ENCODE data around the gene FAM89B.

FAM89B gene

DNA sequence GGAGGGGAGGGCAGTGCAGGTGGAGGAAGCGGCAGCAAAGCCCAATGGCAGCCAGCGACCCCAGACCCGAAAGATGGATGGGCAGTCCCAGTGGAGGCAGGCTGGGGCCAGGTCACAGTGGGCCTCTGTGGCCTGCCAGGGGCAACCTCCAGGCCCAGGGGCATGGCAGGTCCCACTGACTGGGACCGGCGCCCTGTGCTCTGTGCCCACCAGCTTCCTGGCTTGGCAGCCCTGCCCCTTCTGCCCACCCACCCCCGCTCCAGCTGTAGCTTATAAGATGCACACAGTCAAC, 27.6 kb downstream of the FAM89B start:
- in situ Hi-C loops (cut with MboI; ENCODE audit: low pct_unique_long_range_greater_than_20kb, low sequenced_read_pairs), result no loop called here
- DNase-seq, result no peak

DNA sequence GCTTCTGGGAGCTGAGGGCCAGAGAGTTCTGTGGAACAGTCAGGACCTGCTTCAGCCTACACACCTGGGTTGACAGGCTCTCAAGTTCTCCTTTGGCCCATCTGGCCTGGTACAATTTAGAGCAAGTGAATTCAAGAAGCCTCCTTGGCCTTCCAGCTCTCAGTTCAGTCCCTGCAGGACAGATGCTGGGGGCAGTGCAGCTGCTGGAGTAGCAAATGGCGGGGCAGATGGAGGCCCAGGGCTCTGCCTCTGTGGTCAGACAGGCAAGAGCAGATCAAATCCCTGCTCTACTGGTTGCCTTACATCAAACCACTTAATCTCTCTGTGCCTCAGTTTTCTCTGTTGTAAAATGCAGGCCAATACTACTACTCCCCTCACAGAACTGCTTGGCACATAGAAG, 31.9 kb downstream of the FAM89B start:
- in situ Hi-C loops (cut with MboI; ENCODE audit: low pct_unique_long_range_greater_than_20kb, low sequenced_read_pairs), result no loop called here
- no peak for DNase-seq

DNA sequence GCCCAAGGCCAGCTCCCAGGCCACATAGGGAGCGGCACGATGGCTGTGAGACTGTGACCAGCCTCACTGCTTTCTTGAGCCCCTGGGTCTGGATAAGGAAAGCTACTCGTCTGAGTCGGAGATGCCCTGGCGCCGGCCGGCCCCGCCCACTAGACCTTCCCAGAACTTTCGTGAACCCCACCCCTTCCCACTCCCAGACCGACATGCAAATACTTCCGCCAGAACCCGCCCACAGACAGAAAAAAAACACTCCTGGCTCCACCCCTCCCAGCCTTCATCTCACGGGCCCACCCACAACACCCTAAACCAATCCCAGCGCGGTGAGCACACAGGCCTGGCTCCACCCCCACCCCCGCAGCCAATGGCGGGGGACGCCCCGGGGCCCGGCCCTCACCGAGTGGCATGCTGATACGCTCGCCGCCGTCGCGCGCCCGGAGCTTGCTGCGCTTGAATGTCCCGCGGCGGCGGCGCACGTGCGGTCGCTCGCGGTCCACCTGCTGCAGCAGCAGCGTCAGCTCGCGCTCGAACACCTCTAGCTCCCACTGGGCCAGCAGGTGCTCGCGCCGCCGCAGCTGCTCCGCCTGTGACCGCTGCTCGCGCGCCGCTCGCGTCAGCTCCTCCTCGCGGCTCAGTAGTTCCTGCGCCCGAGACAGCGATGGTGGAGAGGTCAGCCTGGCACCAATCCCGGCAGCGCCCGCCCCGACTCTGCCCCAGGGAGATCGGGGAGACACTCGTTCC, 34.7 kb downstream of the FAM89B start:
- in situ Hi-C loops (cut with MboI; ENCODE audit: low pct_unique_long_range_greater_than_20kb, low sequenced_read_pairs), result no loop called here

GRCh38 chr11:65607614-65608426, 35.5 kb downstream of the FAM89B start:
- in situ Hi-C loops (cut with MboI; ENCODE audit: low pct_unique_long_range_greater_than_20kb, low sequenced_read_pairs), result no loop called here
- no peak for DNase-seq

More for the DNA sequence above, 34.7 kb downstream of the FAM89B start:
- no peak for DNase-seq

- DNase-seq, result no peak
- in situ Hi-C loops (cut with MboI; ENCODE audit: low pct_unique_long_range_greater_than_20kb, low sequenced_read_pairs), result no loop called here
Measured at GRCh38 chr11:65609229-65609628, 36.9 kb downstream of the FAM89B start.

DNA sequence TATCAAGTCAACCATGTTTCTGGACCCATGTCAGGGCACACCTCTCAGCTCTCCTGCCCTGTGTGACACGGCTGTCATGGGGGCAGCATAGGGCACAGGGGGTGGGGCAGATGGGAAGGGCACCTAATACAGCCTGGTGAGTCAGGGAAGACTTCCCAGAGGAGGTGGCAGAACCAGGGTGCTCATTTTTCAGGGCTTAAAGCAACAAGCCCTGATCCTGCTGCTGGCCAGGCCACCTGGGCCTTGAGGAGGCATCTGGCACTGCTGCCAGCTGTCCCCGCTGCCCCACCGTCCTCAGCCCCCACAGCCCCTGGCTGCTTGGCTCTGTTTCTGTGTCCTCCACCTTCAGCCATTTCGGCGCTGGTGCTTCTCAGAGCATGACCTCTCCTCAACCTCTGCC, 37.3 kb downstream of the FAM89B start:
- no peak for DNase-seq
- in situ Hi-C loops (cut with MboI; ENCODE audit: low pct_unique_long_range_greater_than_20kb, low sequenced_read_pairs), result no loop called here

DNA sequence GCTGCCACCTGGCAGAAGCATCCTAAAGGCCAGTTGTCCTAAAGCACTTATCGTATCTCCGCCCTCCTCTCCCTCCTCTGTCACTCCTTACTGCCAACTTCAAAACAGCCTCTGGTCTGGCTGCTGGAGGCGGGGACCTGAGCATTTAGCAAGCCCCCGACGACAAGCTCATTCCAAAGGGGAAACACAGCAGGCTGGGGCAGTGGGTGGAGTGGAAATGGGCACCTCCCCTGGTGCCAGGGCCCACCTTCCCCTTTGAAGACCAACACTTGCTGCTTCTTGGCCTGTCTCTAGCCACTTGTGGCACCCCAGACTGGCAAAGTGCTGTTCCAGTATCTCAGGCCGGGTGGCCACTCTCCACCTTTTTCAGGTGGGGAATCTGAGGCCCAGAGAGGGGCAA, 38.1 kb downstream of the FAM89B start:
- in situ Hi-C loops (cut with MboI; ENCODE audit: low pct_unique_long_range_greater_than_20kb, low sequenced_read_pairs), result no loop called here
- no peak for DNase-seq

- in situ Hi-C loops (cut with MboI; ENCODE audit: low pct_unique_long_range_greater_than_20kb, low sequenced_read_pairs), result no loop called here
Measured at GRCh38 chr11:65611028-65611757, 38.9 kb downstream of the FAM89B start.

DNA sequence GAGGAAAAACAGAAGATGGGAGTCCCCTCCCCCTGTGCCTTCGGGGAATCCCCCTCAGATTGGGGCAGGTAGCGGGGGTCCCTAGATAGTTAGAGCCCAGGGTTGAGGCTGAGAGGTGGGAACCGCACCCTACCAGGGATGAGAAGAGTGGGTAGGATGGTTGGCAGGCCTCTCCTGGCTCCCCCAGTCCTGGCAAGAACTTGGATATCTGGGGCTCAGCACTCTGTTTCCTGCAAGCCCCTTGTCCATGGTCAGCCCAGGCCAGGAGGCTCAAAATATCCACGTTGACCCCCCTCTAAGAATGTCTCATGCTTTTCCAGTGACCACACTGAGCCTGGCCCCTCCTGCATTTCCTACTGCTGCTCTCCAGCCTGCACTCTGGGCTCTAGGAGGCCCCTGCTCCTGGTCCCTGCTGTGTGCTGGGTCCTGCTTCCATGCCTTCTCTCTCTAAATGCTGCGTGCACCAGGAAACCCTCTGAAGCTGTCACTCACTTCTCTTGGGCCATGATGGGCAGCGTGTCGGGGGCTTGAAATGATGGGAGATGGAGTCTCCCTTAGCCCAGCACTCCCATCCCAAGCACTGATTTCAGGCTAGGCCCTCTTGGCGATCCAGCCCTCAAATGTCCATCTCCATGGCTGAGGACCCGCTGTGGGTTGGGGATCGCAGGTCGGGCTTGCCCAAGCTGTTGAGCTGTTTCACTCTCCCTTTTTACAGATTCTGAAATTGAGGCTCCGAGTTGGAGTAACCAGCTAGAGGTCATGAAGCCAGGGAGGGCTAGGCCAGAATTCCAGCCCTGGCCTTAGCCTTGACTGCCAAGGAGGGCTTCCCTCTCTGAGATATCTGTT, 39.6 kb downstream of the FAM89B start:
- no peak for DNase-seq
- in situ Hi-C loops (cut with MboI; ENCODE audit: low pct_unique_long_range_greater_than_20kb, low sequenced_read_pairs), result no loop called here

More at GRCh38 chr11:65611028-65611757, 38.9 kb downstream of the FAM89B start:
- DNase-seq, result peak; percentile 68

DNA sequence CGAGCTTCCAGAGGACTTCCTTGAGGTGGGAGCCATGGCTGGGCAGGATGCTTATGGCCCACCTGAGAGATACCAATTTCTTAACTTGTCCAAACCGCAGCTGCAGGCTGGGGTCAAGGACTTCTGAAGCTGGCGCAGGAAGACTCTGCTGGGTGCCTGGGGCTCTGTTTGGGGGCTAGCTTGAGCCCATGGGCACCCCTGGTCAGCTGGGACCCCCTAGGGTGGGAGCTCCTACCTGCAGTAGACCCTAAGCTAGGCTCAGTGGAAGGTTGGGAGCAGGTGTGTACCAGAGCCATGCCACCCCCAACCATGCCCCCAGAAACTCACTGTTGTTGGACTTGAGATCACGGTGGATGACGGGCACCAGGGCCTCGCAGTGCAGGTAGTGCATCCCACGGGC, 40.4 kb downstream of the FAM89B start:
- in situ Hi-C loops (cut with MboI; ENCODE audit: low pct_unique_long_range_greater_than_20kb, low sequenced_read_pairs), result no loop called here
- DNase-seq, result no peak

DNA sequence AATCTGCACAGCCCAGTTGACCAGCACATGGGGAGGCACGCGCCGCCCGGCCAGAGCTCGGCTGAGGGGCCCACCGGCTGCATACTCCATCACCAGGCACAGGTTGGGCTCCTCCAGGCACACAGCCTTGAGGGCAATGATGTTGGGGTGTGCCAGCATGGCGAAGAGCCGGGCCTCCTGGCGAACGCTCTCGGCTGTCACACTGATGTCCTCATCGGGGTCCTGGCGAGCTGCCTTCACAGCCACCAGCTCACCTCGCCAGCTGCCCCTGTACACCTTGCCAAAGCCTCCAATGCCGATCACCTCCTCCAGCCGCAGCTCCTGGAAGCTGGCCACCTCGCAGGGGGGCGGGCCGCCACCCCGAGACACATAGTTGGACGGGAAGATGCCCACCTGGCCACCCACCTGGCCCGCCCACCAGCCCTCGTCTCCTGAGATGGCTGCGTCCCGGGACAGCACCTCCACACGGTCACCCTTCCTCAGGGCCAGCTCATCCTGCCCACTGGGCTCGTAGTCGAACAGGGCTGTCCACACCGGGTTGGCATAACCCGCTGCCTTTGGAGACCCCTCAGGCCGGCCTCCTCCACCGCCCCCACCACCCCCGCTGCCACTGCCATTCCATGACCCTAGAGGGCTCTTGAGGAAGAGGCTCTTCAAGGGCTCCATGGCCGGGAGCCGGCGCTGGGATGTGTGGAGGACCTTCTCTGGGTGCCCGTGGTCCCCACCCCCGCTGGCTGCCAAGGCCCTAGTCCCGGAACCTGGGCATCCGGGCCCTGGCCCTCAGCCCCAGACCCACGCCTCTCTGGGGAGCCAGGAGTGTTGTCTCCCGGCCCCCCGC, 41.0 kb downstream of the FAM89B start:
- DNase-seq, result no peak
- in situ Hi-C loops (cut with MboI; ENCODE audit: low pct_unique_long_range_greater_than_20kb, low sequenced_read_pairs), result no loop called here

DNA sequence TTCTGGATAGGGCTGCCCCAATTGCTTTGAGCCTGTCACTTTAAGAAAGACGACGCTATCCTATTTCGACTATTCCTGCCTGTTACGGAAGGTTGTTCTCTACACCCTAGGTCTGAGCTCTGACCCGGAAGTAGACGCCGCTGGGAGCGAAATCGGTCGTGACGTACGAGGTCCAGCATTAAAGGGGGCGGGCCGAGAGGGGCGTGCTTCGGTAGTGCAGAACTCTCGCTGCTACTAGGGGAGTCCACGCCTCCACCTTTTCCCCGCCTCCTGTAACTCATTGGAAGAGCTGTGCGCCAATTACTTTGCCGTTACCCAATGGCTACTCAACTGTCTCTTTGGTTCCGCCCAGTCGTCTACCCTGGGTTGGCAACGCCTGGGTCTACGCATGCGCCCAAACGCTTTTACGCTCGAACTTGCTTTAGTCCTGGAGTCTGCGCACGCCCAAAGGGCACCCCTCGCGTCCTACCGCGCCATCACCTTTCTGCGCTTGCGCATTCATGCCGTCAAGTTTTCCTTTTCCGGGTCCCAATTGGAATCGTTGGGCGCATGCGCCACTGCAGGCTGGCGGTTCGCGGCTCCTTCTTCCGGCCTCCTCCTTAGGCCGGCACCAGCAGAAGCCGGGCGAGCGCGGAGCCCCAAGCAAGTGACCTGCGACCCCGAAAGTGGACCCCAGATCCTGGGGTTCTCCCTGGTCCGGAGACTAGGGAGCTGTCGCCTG, 43.1 kb downstream of the FAM89B start, which contains the start of gene PCNX3:
PCNX3 (plus strand) TSS at position 548 of the 721 bp plus-strand sequence. CDS start 536 bp downstream, outside the sequence.
- in situ Hi-C loops (cut with MboI; ENCODE audit: low pct_unique_long_range_greater_than_20kb, low sequenced_read_pairs), result no loop called here

DNA sequence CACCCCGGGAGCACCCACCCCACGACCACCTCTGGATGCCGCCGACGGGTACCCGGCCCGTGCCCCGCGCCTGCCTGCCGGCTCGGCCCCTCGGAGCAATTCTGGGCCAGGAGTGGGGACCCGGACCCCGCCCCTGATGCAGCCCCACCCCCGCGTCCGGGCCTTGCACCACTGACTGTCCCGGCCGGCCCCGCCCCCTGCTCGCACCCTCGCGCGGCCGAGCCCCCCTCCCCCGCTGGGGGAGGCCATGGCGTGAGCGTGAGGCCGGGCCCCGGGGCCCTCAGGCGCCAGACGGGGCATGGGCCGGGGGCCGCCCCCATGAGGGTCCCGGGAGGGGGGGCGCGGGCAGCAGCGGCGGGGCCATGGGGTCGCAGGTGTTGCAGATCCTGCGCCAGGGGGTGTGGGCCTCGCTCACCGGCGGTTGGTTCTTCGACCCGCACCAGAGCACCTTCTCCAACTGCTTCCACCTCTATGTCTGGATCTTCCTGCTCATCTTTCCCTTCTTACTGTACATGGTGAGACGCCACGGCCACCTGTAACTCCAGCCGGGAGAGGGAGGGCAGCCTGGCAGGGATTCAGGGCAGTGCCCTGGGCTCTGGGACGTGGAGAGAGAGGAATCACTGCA, 43.7 kb downstream of the FAM89B start:
- in situ Hi-C loops (cut with MboI; ENCODE audit: low pct_unique_long_range_greater_than_20kb, low sequenced_read_pairs), result no loop called here
- no peak for DNase-seq

More for the DNA sequence above, 43.1 kb downstream of the FAM89B start, which contains the start of gene PCNX3:
- DNase-seq, result peak; percentile 100

DNA sequence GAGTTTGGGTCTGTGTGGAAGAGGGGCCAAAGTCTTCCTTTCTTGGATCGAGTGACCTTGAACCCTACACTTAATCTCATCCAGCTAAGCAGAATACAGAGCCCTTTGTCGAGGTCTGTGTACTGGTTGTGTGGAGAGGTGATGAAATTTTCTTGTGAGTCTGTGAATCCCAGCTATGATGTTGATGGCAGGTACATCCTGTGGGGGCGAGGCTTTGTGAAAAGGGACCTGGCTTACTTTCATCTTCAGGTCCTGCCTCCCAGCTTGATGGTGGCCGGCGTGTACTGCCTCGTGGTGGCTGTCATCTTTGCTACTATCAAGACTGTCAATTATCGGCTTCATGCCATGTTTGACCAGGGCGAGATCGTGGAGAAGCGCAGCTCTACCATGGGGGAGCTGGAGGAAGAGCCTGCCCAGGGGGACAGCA, 44.2 kb downstream of the FAM89B start:
- no peak for DNase-seq
- in situ Hi-C loops (cut with MboI; ENCODE audit: low pct_unique_long_range_greater_than_20kb, low sequenced_read_pairs), result no loop called here

DNA sequence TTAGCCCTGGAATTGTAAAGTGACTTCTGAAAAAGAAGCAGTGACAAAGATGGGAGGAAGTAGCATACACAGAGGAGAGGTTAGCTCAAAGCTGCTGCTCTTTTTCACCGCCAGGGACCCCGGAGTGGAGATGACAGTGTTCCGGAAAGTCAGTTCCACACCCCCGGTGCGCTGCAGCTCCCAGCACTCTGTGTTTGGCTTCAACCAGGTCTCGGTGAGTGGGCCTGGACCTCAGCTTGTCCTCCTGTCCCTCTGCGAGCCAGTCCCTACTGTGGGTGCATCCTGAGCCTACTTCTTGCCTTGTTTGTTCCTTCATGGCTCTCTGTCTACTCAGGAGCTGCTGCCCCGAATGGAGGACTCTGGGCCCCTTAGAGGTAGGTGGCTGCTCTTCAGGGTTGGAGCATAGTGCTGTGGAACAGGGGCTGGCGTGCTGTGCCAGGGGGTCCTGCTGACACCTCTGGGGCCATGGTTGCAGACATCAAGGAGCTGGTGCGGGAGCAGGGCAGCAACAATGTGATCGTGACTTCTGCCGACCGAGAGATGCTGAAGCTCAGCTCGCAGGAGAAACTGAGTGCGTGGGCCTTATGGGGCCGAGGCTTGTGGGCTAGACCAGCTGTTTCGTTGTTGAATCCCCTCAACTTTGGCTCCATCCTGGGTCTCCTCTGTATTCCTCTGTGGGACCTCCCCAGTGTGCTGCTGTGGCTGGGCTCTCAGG, 45.0 kb downstream of the FAM89B start:
- no peak for DNase-seq
- in situ Hi-C loops (cut with MboI; ENCODE audit: low pct_unique_long_range_greater_than_20kb, low sequenced_read_pairs), result no loop called here

DNA sequence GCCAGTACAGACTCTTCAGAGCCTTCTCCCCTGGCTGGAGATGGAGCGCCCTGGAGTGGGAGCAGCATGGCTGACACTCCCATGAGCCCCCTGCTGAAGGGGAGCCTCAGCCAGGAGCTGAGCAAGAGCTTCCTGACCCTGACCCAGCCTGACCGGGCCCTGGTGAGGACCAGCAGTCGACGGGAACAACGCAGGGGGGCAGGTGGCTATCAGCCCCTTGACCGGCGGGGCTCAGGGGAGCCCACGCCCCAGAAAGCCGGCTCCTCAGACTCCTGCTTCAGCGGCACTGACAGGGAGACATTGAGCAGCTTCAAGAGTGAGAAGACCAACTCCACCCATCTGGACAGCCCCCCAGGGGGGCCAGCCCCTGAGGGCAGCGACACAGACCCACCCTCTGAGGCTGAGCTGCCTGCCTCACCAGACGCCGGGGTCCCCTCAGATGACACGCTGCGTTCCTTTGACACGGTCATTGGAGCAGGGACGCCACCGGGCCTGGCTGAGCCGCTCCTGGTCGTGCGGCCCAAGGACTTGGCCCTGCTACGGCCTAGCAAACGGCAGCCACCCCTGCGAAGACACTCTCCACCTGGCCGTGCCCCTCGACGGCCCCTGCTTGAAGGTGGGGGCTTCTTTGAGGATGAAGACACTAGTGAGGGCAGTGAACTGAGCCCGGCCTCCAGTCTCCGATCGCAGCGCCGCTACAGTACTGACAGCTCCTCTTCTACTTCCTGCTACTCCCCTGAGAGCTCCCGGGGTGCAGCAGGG, 45.8 kb downstream of the FAM89B start:
- in situ Hi-C loops (cut with MboI; ENCODE audit: low pct_unique_long_range_greater_than_20kb, low sequenced_read_pairs), result no loop called here
- DNase-seq, result no peak

All from KBM-7 (cell line).